Skeletal muscle satellite cell (primary cell): ENCODE results near the gene TMEM150B.

Experiments used
- H3K27me3 ChIP-seq: 2 replicates; pipeline ENCODE4 v1.7.0; 2013; ENCODE audit warnings: low read length; ENCODE audit not compliant: control insufficient read depth, insufficient read depth
- H3K36me3 ChIP-seq: 2 replicates; pipeline ENCODE4 v1.7.0; 2013; ENCODE audit warnings: mild to moderate bottlenecking, control low read depth, low read length; ENCODE audit not compliant: insufficient read depth
- H3K4me1 ChIP-seq: 2 replicates; pipeline ENCODE4 v1.7.0; 2013; ENCODE audit warnings: low read length; ENCODE audit not compliant: control insufficient read depth, insufficient read depth
- H3K4me2 ChIP-seq: 2 replicates; pipeline ENCODE4 v1.7.0; 2013; ENCODE audit warnings: mild to moderate bottlenecking, low read length
- H3K4me3 ChIP-seq: 2 replicates; pipeline ENCODE4 v1.7.0; 2013; ENCODE audit warnings: low read length
- H3K9ac ChIP-seq: 2 replicates; pipeline ENCODE4 v1.7.0; 2013; ENCODE audit warnings: mild to moderate bottlenecking, low read depth, low read length, moderate library complexity
- H3K9me3 ChIP-seq: replicated peaks from 2 replicates; pipeline ENCODE4 v1.7.0; 2013; ENCODE audit warnings: mild to moderate bottlenecking, control low read depth, low read length

Gene TMEM150B

DNA sequence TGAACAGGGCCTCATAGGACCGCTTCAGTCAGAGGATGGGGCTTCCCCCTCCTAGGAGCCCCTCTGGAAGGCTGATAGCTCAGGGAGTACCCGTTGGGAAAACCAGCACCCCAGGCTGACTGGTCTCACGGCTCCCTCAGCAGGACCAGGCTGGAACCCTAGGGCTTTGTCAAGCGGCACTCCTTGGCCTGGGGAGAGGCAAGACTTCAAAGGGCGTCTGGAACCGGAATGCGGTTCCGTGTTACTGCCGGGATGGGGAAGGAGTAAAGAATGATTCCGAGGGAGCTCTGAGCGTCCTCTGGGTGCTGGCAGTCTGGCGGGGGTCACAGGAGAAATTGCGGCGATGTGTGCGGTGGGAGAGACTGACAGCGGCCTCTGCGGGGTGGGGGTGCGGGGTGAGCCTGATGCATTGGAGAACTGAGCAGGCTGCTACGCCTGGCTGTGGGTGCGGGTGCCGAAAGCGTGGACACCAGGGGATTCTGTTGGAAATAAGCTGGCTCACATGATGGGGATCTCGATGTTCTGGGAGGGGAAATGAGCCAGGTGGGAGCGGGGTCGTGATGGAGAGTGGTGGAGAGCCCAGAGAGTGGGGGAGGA is 27.5 kb upstream of the TMEM150B start:
- H3K4me1 ChIP-seq = peaks cover 5% of the 10 kb centered on the region
- no peak overlapping the region for H3K9ac ChIP-seq
- H3K36me3 ChIP-seq = no peaks in the 10 kb centered on the region
- H3K4me3 ChIP-seq = no peak overlapping the region
- no peaks in the 10 kb centered on the region for H3K9me3 ChIP-seq
- peaks cover 56% of the 10 kb centered on the region for H3K27me3 ChIP-seq
- H3K4me2 ChIP-seq = no peak overlapping the region

DNA sequence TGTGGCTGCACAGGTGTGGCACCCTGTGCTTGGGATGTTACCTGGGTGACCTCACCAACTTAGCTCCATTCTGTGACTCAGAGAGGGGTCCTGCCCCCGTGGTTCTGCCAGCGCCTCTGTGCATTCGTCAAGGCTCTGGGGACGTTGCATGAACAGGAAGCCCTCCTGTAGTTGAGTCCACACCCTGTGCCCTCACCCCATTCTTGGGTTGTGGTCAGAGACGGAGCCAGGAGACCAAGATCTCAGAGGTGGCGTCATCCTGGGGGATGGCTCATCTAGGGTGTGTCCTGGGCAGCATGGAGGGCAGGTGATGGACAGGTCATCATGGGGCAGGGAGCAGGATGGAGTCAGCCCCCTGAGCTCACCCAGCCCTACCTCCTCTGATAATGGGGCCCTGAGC is 26.9 kb upstream of the TMEM150B start:
- no peaks in the 10 kb centered on the region for H3K9me3 ChIP-seq
- no peaks in the 10 kb centered on the region for H3K36me3 ChIP-seq
- no peak overlapping the region for H3K9ac ChIP-seq
- H3K27me3 ChIP-seq = peaks cover 51% of the 10 kb centered on the region
- H3K4me2 ChIP-seq = no peak overlapping the region
- H3K4me1 ChIP-seq = peaks cover 5% of the 10 kb centered on the region
- no peak overlapping the region for H3K4me3 ChIP-seq

DNA sequence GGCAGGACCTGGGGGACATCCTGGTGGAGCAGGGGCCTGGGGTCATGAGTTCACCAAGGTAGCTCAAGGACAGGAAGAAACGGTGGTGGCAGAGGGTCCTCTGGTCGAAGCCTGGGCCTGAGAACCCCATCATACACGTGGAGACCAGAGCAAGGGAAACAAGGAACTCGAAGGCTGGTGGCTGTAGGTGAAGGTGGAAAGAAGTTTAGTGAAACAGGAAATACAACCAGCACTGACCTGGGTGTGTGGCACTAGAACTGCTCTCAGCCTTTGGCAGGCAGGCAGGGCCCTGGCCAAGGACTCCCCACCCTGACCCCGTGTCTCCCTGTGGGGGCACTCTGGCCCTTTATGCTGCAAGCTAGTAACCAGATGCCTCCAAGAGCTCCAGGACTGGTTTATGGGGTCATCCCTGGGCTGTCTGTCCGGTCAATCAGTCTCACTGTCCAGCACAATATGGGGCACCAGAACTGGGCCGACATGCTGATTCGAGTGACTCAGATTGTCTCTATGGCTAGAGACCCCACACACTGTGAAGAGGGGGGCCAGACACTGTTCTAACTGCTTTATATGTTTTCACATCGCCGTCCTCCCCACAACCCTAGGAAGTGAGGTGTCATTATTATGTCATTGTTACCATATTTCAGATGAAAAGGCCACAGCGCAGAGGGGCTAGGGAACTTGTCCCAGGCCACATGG is 25.6 kb upstream of the TMEM150B start:
- Histone ChIP-seq H3K4me2 (no peak overlapping the region), H3K36me3 (no peaks in the 10 kb centered on the region), H3K9ac (no peak overlapping the region), H3K27me3 (peaks cover 39% of the 10 kb centered on the region), H3K9me3 (no peaks in the 10 kb centered on the region), H3K4me1 (peaks cover 11% of the 10 kb centered on the region), H3K4me3 (no peak overlapping the region)

DNA sequence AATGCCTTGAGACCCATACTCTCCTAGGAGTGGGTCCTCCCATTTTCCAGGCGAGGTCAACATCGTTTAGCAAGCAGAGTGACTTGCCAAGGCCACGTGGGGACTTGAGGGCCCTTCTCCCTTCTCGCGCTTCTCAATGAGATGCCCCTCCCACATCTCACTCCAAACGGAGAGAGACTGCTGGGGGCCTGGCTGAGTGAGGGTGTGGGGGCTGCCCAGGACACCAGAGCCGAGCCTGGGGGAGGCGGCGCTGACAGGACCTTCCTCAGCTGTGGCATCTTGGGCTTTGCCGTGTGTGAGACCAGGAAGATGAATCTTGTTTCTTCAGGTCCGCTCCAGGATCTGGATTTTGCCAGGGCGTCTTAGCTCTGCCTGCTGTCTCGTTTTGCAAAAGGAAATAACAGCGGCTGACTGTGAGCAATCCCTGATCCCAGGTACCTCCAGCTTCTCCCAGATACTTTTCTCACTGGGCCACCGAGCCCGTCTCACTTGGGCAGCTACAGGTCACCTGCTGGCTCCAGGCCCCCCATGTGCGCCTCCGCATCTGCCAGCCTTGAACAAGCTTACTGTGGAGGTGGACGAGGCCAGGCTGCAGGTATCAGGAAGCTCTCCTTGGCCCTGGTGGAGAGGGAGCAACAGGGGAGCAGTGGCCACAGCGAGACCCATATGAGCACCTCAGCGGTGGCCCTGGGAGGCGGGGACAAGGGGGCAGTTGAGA is 23.3 kb upstream of the TMEM150B start:
- H3K9ac ChIP-seq = no peak overlapping the region
- no peak overlapping the region for H3K4me3 ChIP-seq
- H3K36me3 ChIP-seq = no peaks in the 10 kb centered on the region
- H3K4me1 ChIP-seq = peaks cover 24% of the 10 kb centered on the region
- no peaks in the 10 kb centered on the region for H3K9me3 ChIP-seq
- peaks cover 26% of the 10 kb centered on the region for H3K27me3 ChIP-seq
- no peak overlapping the region for H3K4me2 ChIP-seq

DNA sequence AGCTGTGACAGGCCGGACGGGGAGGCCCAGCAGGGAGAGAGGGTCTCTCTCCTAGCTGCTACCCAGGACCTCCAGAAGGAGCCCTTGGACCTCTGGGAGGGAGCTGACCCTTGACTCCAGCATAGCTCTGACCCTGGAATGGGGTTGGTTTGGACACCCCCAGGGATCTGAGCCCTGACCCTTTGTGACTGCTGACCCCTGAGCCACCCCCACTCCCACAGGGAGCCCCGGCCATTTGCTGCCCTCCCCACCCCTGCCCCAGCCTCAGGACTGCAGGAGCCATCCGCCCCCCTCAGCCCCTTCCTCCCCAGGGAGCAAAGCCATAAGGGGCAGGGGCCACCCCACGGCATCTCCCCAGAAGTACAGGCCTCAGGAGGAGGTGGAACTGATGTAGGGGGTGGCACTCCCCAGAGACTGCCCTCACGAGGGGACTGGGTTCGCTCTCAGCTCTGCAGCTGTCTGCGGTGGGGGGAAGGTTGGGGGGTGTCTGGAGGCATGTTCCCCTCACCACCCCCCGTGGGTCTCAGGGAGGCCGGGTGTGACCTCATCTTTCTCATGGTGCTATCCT is 22.4 kb upstream of the TMEM150B start:
- Histone ChIP-seq H3K36me3 (no peaks in the 10 kb centered on the region), H3K9me3 (no peaks in the 10 kb centered on the region), H3K4me3 (no peak overlapping the region), H3K4me1 (peaks cover 22% of the 10 kb centered on the region), H3K9ac (no peak overlapping the region), H3K27me3 (peaks cover 17% of the 10 kb centered on the region), H3K4me2 (no peak overlapping the region)

DNA sequence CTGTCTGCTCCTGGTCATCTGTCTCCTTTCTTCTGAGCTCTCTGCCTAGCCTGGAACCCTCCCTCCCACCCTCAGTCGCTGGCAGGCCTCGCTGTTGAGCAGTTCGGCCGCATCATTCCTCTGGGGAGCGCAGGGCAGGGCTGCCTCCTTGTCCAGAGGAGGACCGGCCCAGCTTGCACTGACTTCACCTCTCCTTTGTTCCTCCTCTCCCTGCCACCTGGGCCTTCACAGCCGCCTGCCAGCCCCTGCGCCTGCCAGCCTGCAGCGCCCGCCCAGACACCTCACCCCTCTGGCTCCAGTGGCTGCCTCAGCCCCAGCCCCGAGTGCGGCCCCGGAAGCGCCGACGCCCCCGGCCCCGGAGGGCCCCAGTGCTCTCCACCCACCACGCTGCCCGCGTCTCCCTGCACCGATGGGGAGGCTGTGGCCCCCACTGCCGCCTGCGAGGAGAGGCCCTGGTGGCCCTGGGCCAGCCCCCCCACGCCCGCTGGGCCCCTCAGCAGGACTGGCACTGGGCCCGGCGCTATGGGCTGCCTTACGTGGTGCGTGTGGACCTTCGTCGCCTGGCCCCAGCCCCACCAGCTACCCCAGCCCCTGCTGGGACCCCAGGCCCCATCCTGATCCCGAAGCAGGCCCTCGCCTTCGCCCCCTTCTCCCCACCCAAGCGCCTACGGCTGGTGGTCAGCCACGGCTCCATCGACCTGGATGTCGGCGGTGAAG is 21.7 kb upstream of the TMEM150B start:
- no peak overlapping the region for H3K9ac ChIP-seq
- no peak overlapping the region for H3K4me3 ChIP-seq
- H3K27me3 ChIP-seq = peaks cover 10% of the 10 kb centered on the region

DNA sequence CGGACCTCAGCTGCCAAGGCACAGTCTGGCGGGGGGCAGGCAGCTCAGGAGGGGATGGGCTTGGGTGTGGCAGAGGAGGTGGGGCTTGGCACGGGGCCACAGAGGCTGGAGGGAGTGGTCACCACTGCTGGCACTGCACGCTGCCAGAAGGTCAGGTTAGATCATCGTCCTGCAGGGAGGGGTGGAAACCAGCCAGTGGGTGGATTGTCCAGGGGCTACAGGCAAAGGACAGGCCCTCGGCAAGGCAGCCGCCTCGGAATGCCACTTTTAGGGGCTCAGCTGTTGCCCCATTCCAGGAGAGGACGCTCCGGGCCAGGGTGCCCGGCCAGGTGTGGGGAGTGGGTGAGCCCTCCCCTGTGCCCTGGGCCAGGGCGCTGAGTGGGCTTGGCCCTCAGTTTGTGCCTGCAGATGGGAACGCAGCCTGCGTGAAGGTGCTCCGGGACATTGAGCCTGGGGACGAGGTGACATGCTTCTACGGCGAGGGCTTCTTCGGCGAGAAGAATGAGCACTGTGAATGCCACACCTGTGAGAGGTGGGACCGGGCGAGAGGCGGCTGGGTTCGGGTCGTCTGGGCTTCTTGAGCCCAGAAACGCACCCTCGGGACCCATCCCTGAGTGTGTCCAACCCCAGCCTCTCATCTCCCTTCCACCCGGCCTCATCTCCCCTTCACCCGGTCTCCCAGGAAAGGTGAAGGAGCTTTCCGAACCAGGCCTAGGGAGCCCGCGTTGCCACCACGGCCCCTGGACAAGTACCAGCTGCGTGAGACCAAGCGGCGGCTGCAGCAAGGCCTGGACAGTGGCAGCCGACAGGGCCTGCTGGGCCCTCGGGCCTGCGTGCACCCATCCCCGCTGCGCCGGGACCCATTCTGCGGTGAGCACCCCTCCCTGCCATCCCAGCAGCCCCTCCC is 20.9 kb upstream of the TMEM150B start:
- H3K4me2 ChIP-seq = peak overlapping the region; percentile 26
- H3K36me3 ChIP-seq = no peaks in the 10 kb centered on the region
- no peak overlapping the region for H3K9ac ChIP-seq
- H3K9me3 ChIP-seq = no peaks in the 10 kb centered on the region
- H3K4me1 ChIP-seq = peaks cover 26% of the 10 kb centered on the region
- H3K4me3 ChIP-seq = no peak overlapping the region
- peaks cover 3% of the 10 kb centered on the region for H3K27me3 ChIP-seq

More for the DNA sequence above, 21.7 kb upstream of the TMEM150B start:
- Histone ChIP-seq H3K9me3 (no peaks in the 10 kb centered on the region), H3K4me1 (peaks cover 22% of the 10 kb centered on the region), H3K4me2 (no peak overlapping the region), H3K36me3 (no peaks in the 10 kb centered on the region)

DNA sequence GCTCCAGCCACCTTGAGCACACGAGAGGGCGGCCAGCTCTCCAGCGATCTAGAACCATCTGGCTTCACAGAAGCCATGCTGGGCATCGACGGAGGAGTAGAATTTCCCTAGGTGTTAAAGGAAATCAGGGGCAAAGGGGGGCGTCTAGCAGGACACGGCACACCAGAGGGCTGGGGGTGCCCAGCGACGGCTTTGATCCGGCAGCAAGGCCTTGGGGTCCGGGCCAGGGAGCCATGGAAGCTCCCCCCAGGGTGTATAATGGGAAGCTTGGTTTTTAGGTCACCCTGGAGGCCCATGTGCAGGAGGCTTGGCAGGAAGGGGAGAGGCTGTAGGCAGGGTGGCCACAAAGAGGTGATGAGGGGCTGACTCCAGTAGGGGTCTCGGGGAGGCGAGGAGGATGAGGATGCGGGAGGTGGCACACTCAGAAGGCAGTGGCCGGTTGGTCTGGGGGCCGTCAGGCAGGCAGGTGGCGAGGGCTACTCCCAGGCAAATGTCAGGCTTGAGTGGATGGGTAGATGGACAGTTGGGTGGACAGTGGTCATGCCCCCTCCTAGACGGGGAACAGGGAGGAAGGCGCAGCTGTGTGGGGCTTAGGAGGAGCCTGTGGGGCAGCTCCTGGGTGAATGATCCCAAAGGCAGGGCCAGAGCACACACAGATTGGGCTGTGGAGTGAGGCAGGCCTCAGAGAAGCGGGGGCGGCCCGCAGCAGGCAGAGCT is 20.1 kb upstream of the TMEM150B start:
- Histone ChIP-seq H3K36me3 (no peaks in the 10 kb centered on the region), H3K9ac (no peak overlapping the region), H3K9me3 (no peaks in the 10 kb centered on the region), H3K27me3 (no peaks in the 10 kb centered on the region), H3K4me3 (no peak overlapping the region), H3K4me2 (peak overlapping the region; percentile 26), H3K4me1 (peaks cover 33% of the 10 kb centered on the region)

DNA sequence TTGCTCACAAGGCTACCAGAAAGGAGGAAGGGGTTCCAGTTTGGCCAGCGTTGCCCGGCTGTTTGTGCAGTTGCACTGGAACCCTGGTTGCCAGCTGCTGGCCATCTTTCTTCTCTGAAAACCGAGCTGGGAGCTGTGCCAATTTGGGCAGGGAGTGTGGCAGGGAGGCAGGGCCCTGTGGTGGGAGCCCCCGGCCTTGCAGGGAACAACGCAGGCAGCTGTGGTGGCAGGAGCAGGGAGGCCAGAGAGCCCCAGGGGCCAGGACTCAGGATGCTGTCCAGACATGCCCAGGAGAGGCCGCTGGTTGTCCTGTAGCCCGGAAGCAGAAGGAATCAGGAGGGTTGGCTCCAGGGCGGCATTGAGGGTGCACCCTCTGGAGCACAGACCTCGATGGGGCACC is 19.3 kb upstream of the TMEM150B start:
- Histone ChIP-seq H3K4me1 (peaks cover 35% of the 10 kb centered on the region), H3K9me3 (no peaks in the 10 kb centered on the region), H3K4me2 (no peak overlapping the region), H3K36me3 (no peaks in the 10 kb centered on the region), H3K27me3 (no peaks in the 10 kb centered on the region), H3K9ac (no peak overlapping the region), H3K4me3 (no peak overlapping the region)
